SKM-1 (cell line): ENCODE measurements around the gene TMEM151B.
A peak's percentile ranks its signal among the peaks of the same experiment; 100 is the strongest.
"Not testable (repeated sequence)": the region's sequence is repeated elsewhere in the genome, so short reads cannot be mapped to it uniquely, and the experiment has no call there.

Source experiments
- DNase-seq: peaks from one replicate; lab custom pipeline; 2025; ENCODE audit not compliant: unreplicated experiment; lab: John Stamatoyannopoulos, UW

TMEM151B gene

DNA sequence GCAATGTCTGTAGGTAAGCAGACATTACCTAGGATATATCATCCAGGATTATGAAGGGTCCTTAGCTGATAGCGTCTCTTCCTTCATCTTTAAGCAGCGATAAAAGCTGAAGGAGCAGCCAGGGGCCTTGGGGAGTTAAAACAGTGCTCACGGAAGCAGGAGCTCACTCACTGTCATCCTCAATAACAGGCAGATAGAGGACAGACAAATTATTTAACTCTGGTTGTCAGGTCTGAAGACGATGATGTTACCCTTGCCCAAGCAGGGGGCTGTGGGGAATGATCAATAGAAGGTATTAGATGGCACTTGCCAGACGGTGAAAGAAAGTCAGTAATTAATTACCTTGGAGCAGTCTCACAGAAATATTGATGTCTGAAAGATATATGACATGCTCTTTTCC, 59.6 kb downstream of the TMEM151B start:
- DNase-seq, result no peak

GRCh38 chr6:44332585-44332984, 62.3 kb downstream of the TMEM151B start:
- DNase-seq, result no peak

DNA sequence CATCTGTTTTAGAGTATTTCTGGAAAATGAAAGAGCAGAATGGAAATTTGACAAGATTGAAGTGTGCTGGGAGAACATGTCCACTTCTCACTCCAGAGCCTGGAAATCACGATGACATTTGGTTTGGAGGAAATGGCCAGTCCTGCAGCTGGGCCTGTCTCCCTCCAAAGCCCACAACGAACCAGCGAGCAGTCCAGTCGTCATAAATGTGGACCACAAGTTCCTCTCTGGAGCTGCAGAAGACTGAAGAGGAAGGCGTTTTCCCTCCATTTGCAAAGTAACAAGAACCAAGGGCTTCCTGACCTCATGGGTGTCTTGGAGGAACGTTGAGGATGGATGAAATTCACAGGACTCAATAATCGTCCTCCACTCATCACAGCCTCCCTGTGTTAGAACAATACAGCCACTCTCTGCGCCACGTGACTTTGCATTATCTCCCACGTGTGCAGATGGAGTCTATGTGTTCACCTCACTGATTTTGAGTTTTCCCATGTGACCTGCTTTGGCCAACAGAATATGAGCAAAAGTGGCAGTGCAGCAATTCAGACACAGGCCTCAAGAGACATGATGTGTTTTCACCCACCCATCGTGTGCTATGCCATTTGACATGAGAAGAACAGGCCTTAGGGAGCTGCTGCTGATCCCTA, 63.1 kb downstream of the TMEM151B start:
- no peak for DNase-seq

DNA sequence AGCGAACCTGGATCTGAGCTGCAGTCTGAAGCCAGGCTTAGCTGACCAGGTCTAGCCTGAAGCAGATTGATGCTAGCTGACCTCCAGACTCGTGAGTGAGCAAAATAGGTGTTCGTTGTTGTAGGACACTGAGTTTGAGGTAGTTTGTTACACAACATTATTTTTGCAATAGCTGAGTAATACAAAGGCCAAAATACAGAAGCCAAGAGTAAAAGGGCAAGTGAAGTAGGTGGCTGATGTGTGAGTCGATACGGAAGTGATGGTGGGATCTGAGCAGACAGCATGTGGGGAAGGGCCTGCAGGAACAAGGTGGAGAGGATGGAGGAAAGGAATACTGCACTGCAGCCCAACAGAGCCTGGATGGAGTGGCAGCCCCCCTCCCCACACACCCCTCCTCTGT, 63.7 kb downstream of the TMEM151B start:
- peak; percentile 74 for DNase-seq

DNA sequence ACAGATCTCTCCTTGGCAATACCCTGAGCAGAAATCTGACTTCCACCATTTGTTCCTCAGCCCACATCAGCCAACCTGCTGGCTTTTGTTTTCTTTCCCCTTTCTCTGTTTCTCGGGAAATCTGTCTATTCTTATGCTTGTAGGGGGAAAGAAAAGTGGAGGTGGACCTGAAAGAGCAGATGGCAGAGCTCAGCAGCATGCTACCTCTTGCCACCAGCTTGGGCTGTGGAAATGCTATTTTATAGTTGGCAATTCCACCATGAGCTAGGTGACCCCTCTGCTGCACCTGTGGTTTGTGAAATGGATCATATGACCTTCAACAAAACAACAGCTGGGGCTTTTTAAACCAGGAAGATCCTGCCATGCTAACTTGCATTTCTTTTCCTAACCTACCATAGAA, 65.4 kb downstream of the TMEM151B start:
- no peak for DNase-seq

GRCh38 chr6:44338228-44339122, 68.2 kb downstream of the TMEM151B start:
- DNase-seq, result peak; percentile 87

GRCh38 chr6:44339301-44339700, 69.1 kb downstream of the TMEM151B start:
- DNase-seq, result no peak

DNA sequence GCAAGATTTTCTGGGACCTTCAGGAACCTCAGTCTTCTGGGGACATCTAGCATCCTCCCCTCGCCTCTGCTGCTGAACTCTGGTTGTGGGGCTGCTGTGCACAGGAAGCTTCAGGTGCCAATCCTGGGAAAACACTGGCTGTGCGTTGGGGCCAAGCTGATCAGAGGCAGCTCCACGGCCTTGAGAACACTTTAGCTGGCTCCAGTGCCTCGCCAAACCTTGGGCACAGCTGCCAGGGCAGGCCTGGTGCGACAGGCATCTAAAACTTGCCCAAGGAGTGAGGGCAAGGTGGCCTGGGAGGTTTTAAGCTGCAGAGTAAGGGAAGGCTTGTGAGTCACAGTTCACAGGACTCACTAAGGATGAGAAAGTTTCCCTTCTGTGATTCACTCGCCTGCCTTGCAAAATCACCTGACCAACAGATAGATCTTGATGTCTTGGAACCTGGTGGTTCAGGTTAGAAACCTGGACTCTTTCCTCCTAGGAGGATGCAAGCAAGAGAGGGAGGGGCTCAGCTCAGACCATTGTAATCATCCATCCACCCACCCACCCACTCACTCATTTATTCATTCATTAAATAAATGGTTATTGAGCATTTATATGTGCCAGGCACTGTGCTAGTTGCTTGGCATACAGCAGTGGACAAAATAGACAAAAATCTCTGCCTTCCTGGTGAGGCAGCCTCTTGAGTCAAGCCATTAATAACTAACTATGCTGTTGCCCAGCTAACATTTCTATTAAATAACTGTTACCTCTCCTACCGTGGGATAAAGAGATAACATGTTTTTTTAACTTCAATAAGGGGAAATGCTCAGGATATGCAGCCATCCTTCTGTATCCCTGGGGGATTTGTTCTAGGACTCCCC, 69.7 kb downstream of the TMEM151B start:
- DNase-seq, result no peak

- no peak for DNase-seq
Observed at GRCh38 chr6:44341095-44341890, 71.0 kb downstream of the TMEM151B start.

DNA sequence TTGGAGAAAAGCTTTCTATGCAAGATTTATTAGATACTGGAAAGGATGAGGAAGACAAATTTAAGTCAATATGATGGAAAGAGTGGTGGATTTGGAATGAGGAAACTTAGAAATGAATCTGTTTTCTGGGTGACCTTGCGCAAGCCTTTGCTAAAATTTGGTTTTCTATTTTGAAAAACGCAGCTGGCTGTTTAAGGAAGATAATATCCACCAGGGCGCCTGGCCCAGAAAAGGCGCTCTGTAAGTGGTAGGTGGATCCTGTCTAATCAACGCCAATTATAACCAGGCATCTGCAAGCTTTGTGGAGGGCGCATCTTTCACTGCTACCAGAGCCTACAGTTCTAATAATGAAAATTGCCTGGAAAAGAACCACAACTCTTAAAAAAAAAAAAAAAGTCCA, 71.8 kb downstream of the TMEM151B start:
- peak; percentile 13 for DNase-seq

GRCh38 chr6:44342489-44342888, 72.2 kb downstream of the TMEM151B start, which contains the start of gene SPATS1:
Gene SPATS1 (plus strand): TSS chr6:44342650. CDS start chr6:44343096, 446 bp downstream.
- DNase-seq, result no peak

DNA sequence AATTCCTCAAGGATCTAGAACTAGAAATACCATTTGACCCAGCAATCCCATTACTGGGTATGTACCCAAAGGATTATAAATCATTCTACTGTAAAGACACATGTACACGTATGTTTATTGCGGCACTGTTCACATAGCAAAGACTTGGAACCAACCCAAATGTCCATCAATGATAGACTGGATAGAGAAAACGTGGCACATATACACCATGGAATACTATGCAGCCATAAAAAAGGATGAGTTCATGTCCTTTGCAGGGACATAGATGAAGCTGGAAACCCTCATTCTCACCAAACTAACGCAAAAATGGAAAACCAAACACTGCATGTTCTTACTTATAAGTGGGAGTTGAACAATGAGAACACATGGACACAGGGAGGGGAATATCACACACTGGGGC, 76.6 kb downstream of the TMEM151B start:
- not testable (repeated sequence) for DNase-seq

DNA sequence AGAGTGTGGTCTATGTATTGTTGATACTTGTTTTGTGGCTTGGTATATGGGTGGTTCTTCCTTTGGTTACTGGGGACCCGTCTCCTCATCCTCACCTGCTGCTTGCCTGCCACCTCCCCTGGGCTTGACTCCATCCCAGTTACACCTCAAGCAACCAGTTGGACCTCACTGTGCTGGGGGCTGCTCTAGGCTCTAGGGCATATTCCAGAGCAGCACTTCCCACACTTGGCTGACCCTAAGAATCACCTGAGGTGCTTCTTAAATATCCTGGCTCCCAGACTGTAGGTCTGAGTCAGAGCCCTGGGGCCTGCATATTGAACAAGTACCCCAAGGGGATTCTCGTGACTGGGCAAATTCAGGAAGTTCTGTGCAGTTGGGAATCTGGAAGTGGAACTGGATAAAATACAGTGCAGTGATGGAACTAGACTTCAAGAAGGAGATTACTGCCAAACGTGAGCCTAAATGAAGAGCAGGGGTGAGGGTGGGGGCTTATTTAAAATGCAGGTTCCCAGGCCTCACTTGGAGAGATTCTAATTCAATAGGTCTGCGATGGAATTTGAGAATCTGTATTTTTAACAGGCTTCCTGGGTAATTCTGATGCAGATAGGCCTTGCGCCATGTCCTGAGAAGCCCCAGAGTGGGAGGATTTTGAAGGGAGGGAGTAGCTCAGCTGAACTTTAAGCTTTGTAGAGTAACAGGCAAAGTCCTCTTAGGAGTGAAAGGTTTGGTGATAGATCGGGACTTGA, 79.8 kb downstream of the TMEM151B start:
- DNase-seq, result no peak

- DNase-seq, result not testable (repeated sequence)
Observed at GRCh38 chr6:44350650-44350994, 80.4 kb downstream of the TMEM151B start.

DNA sequence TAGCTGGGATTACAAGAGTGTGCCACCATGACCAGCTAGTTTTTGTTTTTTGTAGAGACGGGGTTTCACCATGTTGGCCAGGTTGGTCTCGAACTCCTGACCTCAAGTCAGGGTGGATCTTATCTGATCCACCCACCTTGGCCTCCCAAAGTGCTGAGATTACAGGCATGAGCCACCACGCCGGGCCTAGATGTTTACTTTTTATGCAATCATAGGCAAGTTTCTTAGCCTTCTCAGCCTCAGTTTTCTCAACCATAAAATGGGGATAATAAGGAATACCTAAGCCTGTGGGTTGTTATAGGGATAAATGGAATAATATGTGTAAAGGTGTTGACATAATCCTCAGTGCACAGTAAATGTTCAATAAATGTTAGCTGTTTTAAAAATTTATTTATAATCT, 82.0 kb downstream of the TMEM151B start:
- DNase-seq, result no peak

DNA sequence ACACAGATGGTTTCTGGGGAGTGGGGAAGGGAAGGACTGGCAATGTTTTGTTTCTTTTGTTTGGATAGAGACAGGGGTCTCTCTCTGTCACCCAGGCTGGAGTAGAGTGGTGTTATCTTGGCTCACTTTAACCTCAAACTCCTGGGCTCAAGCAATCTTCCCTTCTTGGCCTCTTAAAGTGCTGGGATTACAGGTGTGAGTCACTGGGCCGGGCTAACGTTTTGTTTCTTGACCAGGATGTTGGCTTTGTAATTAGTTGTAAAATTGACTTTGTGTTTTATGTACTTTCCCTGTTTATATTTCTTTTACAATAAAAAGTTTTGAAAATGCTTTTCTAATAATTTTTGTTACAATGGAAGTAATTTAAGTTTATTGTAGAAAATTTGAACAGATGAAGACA, 83.1 kb downstream of the TMEM151B start:
- no peak for DNase-seq

DNA sequence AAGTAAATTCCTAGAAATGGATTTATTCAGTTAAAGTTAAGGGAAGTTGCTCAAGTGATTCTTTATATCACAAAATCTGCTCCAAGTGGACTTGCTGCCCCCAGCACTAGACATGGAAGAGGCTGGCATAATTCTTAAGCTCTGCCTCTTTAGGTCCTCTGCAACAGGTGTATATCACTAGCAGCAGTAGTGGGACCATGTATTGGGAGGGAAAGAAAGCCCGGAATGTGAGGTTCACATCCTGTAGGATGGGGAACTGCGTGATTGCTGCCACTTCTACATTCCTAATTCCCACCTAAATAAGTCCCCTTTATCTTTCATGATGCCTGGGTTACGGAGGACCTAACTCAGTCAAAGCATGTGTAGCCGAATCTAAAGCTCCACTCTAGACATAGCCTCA, 85.4 kb downstream of the TMEM151B start:
- no peak for DNase-seq

GRCh38 chr6:44356487-44356886, 86.2 kb downstream of the TMEM151B start:
- no peak for DNase-seq
